ENCODE results near the gene VILL. TPM values are rescaled to one million over a fixed set of nuclear protein-coding genes. Genes with fewer than 3 reads are reported as not detected.

VILL gene
- total RNA-seq, 1 donor from 2014 or later = 1.5 TPM

DNA sequence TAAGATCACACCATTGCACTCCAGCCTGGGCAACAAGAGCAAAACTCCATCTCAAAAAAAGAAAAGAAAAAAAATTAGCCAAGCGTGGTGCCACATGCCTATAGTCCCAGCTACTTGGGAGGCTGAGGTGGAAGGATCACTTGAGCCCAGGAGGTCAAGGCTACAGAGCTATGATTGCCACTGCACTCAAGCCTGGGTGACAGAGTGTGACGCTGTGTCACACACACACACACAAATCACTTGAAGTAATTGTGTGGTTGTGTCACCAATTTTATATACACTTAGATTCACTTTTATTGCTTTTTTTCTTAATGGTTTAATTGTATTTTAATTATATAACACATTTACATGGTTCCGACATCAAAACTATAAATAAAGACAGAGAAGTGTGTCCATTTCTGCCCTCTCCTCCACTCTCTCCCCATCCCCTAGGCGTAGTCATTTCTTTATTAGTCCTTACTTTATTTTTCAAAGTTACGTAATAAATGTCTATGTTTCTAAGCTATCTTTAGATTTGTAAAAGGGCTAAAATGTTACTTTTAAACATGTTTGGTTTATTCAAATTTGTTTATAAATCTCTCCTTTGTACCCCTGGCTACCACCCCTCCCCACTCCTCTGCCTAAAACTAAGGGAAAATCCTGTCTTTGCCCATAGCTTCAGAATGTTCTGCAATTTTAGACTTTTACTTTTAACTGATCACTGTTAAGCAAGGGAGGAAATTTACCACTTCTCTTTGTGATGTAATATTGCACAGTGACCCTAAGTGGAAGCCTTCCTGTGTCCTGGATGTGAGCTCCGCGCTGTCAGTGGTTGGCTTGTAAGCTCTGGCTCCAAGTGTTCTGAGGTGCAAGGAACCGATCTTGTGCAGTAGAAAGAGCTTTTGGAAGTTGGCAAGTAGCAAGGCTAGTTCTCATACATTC, 10.8 kb upstream of the VILL start:
- Mint-ChIP-seq H3K9me3 (ENCODE audit: unreplicated experiment) (no peaks in the 10 kb centered on the region), H3K4me1 (ENCODE audit: low read depth, unreplicated experiment) (peaks cover 5% of the 10 kb centered on the region), H3K4me3 (ENCODE audit: unreplicated experiment) (no peak overlapping the region), H3K27me3 (ENCODE audit: low read depth, unreplicated experiment) (no peaks in the 10 kb centered on the region), H3K27ac (ENCODE audit: unreplicated experiment) (no peak overlapping the region), H3K36me3 (ENCODE audit: low read depth, unreplicated experiment) (peaks cover 13% of the 10 kb centered on the region)
- Histone ChIP-seq H4K20me1 (ENCODE audit: insufficient read depth, low read length) (no peaks in the 10 kb centered on the region), H3K27me3 (ENCODE audit: insufficient read depth, low read length) (no peaks in the 10 kb centered on the region), H3K4me2 (ENCODE audit: low read length) (no peak overlapping the region), H3K4me1 (ENCODE audit: insufficient read depth, low read length) (no peaks in the 10 kb centered on the region), H3K9ac (ENCODE audit: low read length) (no peak overlapping the region), H3K9me3 (ENCODE audit: insufficient read depth, low read depth, low read length) (no peaks in the 10 kb centered on the region), H2AFZ (ENCODE audit: low read depth, low read length) (no peak overlapping the region), H3K27ac (ENCODE audit: low read depth, low read length) (no peak overlapping the region), H3K4me3 (ENCODE audit: insufficient read depth, low read depth, low read length) (no peak overlapping the region), H3K36me3 (ENCODE audit: insufficient read depth, low read length) (peaks cover 5% of the 10 kb centered on the region), H3K79me2 (ENCODE audit: insufficient read depth, low read length) (no peaks in the 10 kb centered on the region)
- FAIRE-seq (no peak), DNase-seq (ENCODE audit: low read depth) (no peak)
- TF ChIP-seq EZH2 (IDR thresholded peaks at IDR 0.05; ENCODE audit: insufficient read depth, low read length) (no peak), CTCF (IDR thresholded peaks at IDR 0.05; ENCODE audit: insufficient read depth, low read depth, low read length) (no peak)

DNA sequence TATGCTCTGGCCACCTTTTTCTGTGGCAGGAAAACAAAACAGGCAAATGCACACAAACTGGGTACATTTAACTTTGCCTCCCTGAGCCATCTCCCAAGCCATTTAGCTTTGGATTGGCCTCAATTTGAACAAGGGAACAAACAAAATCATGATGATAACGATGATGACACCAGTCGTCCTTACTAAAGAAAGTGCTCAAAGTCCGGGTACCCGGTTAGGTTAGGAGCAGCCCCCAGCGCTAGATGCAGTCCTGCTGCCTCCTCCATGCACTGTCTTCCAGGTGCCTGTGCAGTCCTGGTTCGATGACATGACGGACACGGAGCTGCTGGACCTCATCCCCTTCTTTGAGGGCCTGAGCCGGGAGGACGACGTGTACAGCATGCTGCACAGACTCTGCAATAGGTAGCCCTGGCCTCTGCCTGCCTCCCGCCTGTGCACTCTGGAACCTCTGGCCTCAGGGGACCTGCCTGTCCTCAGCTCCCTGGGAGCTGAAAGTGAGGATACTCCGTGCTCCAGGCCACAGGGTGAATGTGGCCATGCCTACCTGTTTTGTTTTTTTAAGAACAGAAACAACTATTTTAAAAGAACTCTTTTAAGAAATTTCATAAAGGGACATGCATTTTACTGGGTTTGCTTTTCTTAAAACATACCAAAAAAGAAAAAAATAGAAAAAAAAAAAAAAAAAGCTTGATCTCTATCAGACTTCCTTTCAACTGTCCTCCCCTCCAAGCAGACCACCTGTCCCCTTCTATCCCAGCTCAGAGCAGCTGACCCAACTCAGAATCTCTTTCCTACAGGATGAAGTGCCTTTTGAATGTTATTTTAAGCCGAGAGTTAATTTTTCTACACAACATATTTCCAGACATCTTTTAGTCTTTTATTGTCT, 9.9 kb upstream of the VILL start:
- peak overlapping the region; percentile 44 for H3K27ac Mint-ChIP-seq (ENCODE audit: unreplicated experiment)
- Histone ChIP-seq H3K9me3 (ENCODE audit: insufficient read depth, low read depth, low read length) (no peaks in the 10 kb centered on the region), H3K79me2 (ENCODE audit: insufficient read depth, low read length) (no peaks in the 10 kb centered on the region), H3K4me1 (ENCODE audit: insufficient read depth, low read length) (no peaks in the 10 kb centered on the region), H4K20me1 (ENCODE audit: insufficient read depth, low read length) (no peaks in the 10 kb centered on the region), H3K27me3 (ENCODE audit: insufficient read depth, low read length) (no peaks in the 10 kb centered on the region), H3K4me3 (ENCODE audit: insufficient read depth, low read depth, low read length) (no peak overlapping the region), H3K4me2 (ENCODE audit: low read length) (no peak overlapping the region), H3K27ac (ENCODE audit: low read depth, low read length) (no peak overlapping the region), H3K36me3 (ENCODE audit: insufficient read depth, low read length) (peaks cover 5% of the 10 kb centered on the region), H2AFZ (ENCODE audit: low read depth, low read length) (no peak overlapping the region), H3K9ac (ENCODE audit: low read length) (no peak overlapping the region)
- no peaks in the 10 kb centered on the region for H3K9me3 Mint-ChIP-seq (ENCODE audit: unreplicated experiment)
- peaks cover 16% of the 10 kb centered on the region for H3K36me3 Mint-ChIP-seq (ENCODE audit: low read depth, unreplicated experiment)
- H3K4me3 Mint-ChIP-seq (ENCODE audit: unreplicated experiment) = no peak overlapping the region
- TF ChIP-seq EZH2 (IDR thresholded peaks at IDR 0.05; ENCODE audit: insufficient read depth, low read length) (no peak), CTCF (IDR thresholded peaks at IDR 0.05; ENCODE audit: insufficient read depth, low read depth, low read length) (no peak)
- H3K4me1 Mint-ChIP-seq (ENCODE audit: low read depth, unreplicated experiment) = peaks cover 5% of the 10 kb centered on the region
- DNase-seq (ENCODE audit: low read depth) (no peak), FAIRE-seq (no peak)
- H3K27me3 Mint-ChIP-seq (ENCODE audit: low read depth, unreplicated experiment) = no peaks in the 10 kb centered on the region

Measured in astrocyte (in vitro differentiated cells and primary cell).